Erythroblast (primary cell): ENCODE measurements around the gene PGA3.

Experiments
- GATA1 ChIP-seq: IDR thresholded peaks from 2 replicates; pipeline ENCODE4 v1.6.1; 2011; ENCODE audit warnings: low read depth, mild to moderate bottlenecking, control low read depth, low read length, moderate library complexity
- POLR2A ChIP-seq: IDR thresholded peaks from 2 replicates; pipeline ENCODE4 v1.6.1; 2011; ENCODE audit warnings: mild to moderate bottlenecking, low read length

DNA sequence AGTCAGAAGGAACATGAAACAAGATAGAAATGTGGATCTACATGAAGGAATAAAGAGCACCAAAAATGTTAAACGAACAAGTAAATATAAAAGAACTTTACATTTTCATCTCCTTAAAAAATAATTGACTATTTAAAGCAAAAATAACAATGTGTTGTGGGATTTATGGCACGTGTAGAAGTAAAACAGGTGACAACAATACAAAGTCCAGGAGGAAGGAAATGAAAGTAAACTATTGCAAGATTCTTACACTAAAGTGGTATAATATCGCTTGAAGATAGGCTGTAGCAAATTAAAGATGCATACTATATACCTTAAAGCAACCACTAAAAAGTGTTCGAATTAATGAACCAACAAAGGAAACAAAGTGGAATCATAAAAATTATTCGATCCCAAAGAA, 47.6 kb upstream of the PGA3 start:
- TF ChIP-seq POLR2A (no peak), GATA1 (no peak)
